ENCODE data around the gene GAS2L3.
"Not testable (repeated sequence)": the region's sequence is repeated elsewhere in the genome, so short reads cannot be mapped to it uniquely, and the experiment has no call there.

The GAS2L3 gene

DNA sequence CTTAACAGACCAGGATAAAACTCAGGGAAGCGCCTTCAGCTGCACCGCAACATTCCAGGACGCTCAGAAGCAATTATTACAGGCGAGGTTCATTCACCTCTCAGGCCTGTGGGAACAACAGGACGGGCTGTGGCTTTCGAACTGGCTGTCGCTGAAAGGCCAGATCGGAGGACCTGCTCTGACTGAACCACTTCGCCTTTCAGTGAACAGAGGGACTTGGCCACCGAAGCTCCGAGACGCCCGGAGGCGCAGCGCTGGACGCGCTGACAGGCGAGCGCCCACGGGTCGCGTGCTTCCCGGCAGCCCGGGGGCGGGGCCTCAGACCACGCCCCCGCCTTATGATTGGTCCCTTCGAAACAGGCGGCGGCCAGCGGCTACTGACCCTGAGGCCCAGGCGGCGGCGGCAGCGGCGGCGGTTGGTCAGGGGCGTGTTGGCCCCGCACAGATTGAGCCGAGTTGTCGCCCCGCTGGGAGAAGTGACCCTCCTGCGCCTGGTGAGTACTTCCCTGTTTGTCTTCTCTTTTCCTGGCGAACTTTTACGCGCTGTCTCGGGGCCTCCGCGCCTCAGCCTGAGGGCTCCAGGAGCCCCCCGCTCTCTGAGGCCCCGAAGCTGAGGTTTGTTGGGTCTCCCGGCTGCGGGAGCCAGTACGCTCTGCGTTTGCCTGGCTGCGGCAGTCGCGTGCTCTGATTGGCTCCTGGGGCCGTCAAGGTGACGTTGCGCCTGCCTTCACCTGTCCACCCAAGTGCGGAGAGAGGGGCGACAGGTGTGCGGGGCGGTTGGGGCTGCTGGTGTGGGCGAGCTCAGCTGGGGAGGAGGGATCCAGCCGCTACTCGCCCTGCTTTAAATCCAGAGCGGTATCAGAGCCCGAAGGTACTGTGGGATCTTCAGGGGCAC is at the start of gene GAS2L3:
TSS of gene GAS2L3 (plus strand) at position 393 of the 895 bp plus-strand sequence. CDS start 21,221 bp downstream, outside the sequence.
- DNase-seq (ENCODE audit: low spot score), result peak; percentile 93

DNA sequence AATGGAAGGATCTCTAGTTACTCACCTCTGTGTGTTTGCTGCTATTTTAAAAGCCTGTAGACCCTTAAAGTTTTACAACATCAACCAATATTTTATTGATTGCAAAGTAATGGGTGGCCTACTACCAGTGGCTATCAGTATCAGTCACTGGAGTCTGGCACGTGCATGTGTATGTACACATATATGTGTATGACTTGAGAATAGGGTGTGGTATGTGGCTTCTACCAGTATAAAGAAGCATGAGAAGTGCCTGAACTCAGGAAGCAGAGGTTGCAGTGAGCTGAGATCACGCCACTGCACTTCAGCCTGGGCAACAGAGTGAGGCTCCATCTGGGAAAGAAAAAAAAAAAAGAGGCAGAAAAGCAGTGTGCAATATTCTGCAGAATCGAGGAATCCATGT is 45.5 kb upstream of the GAS2L3 start:
- DNase-seq (ENCODE audit: low spot score), result no peak

DNA sequence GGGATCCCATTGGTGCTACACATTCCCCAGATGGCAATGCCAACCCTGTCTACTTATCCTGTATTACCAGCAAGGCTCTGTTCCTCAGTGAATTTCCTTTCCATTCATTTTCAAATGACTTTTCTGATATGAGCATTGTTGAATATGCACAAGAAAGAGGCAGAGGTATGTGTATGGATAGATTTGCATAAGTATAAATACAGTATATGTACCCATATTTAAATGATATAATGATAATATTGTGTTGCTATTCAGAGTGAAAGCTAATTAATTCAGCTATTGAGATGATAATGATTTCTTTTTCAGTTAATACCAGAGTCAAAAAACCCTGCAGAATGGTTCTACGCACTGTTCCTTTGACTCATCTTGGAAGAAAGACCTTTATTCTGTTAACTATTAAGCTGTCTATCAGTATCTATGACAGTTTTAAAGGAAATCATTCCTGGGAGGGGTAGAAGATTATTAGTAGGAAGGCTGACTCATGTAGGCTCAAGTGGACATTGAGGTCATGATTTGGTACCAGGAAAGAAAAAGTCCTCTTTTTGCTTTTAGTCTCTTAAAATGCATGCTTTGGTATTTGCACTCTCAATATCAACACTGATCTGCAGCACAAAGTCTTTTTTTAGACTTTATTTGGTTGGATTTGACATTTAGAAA is 44.9 kb upstream of the GAS2L3 start:
- DNase-seq (ENCODE audit: low spot score), result no peak

DNA sequence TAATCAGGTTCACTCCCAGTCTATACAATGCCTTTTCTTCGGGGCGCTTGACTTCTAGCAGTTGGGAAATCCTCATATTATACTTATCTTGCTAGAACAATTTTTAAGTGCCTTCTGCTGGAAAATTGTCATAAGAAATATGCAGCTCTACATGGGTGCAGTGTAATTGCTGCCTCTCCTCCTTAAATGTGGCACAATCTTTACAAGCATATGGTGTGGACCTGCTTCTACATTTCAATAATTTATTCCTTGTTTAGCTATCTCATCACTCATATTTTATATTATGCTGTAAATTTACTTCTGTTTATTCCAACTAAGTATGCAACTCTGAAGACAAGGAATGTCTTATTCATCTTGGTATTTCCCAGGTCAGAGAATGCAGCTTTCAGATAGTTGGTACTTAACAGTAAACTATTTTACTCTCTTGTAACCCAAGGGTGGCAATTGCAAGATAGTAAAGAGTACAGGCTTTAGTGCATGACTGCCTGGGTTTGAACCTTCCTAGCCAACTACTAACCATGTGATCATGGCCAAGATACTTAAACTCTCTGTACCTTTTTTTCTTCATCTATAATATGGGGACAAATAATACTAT is 43.6 kb upstream of the GAS2L3 start:
- no peak for DNase-seq (ENCODE audit: low spot score)

GRCh38 chr12:100533376-100533775 is 40.1 kb upstream of the GAS2L3 start:
- DNase-seq (ENCODE audit: low spot score), result no peak

GRCh38 chr12:100534625-100535227 is 38.8 kb upstream of the GAS2L3 start:
- no peak for DNase-seq (ENCODE audit: low spot score)

- DNase-seq (ENCODE audit: low spot score), result peak; percentile 51
Observed at GRCh38 chr12:100539202-100539601, 34.3 kb upstream of the GAS2L3 start.

- DNase-seq (ENCODE audit: low spot score), result no peak
Observed at GRCh38 chr12:100544165-100544564, 29.3 kb upstream of the GAS2L3 start.

DNA sequence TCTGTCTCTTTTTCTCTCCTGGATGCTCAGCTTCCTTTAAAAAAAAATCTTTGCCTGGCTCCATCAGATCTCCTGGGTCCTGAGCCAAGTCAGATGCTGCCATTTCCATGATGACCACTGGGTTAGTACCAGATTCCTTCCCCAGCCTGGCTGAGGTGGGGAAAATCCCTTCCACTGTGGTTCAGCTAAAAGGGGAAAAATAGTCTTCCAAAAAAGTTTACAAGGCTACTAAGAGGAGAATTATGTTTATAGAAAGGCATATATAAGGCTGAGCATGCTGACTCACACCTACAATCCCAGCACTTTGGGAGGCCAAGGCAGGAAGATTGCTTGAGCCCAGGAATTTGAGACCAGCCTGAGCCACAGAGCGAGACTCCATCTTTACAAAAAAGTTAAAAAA is 28.4 kb upstream of the GAS2L3 start:
- DNase-seq (ENCODE audit: low spot score), result no peak

- DNase-seq (ENCODE audit: low spot score), result no peak
Observed at GRCh38 chr12:100553936-100554335, 19.5 kb upstream of the GAS2L3 start.

DNA sequence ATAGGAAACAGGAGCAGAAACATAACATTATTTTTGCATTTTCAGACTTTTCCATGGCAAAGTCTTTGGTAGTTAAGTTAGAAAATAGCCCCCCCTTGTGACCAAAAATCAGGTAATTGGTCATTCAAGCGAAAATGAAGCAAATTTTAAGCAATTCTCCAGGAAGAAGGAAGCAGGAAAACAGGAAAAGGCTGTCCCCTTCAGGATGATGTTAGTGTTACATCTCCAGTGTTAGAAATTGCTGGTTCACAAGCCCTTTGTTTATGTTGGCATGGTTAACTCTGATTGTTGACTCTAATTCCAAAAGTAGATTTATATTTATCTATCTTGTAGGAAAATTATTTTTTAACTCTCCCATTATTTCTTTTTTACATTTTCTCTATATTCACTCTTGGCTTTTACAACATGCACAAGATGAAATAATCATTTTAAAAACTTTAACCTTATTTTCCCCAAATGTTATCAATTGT is 18.8 kb upstream of the GAS2L3 start:
- peak; percentile 63 for DNase-seq (ENCODE audit: low spot score)

DNA sequence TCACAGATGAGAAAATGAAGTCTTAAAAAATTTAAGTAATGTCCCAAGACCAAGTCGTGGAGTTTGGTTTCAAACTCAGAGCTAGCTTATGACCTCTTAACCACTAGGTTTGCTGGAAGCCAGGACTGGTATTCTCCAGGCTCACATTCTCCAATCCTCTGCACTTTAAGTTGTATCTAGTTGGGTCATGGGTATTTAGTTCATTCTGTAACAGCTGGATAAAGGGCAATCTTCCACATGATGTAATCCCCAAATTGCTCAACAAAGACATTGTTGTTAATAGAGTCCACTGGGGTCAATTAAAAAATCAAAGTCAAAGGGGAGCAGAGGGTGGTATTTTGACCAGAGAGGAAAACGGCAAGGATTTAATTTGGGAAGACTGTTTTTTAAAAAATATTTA is 17.8 kb upstream of the GAS2L3 start:
- DNase-seq (ENCODE audit: low spot score), result no peak

DNA sequence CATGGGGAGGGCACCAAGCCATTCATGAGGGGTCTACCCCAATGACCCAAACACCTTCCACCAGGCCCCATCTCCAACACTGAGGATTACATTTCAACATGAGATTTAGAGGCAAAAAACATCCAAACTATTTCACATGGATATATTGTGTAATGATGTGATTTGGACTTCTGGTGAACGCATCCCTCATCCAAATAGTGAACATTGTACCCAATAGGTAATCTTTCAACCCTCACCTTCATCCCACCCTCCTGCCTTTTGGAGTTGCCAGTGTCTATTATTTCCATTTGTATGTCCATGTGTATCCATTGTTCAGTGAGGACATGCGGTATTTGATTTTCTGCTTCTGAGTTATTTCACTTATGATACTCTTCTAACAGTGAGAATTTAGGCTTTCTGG is 16.1 kb upstream of the GAS2L3 start:
- no peak for DNase-seq (ENCODE audit: low spot score)

DNA sequence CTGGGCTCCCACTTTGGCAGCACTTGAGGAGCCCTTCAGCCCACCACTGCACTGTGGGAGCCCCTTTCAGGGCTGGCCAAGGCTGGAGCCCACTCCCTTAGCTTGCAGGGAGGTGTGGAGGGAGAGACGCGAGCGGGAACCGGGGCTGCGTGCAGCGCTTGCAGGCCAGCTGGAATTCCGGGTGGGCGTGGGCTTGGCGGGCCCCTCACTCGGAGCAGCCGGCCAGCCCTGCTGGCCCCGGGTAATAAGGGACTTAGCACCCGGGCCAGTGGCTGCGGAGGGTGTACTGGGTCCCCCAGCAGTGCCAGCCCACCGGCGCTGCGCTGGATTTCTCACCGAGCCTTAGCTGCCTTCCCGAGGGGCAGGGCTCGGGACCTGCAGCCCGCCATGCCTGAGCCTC is 14.2 kb upstream of the GAS2L3 start:
- not testable (repeated sequence) for DNase-seq (ENCODE audit: low spot score)

DNA sequence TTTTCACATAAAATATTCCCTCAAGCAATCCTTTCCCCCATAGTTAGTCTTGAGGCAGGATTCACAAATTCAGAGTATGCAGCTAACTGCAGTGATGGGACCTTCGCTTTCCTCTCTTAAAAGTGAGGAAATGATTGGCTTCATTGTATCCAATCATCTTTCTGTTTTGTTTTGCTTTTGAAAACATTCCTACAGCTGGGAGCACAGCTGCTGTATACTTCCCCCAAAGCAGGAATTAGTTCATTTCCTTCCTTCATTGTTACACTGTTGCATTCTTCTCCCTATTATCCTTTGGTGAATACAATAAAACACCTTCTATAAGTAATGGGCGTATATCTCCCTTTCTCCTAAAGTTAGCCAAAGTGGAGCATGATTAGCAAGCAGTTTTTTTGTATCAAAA is 9.4 kb upstream of the GAS2L3 start:
- no peak for DNase-seq (ENCODE audit: low spot score)

DNA sequence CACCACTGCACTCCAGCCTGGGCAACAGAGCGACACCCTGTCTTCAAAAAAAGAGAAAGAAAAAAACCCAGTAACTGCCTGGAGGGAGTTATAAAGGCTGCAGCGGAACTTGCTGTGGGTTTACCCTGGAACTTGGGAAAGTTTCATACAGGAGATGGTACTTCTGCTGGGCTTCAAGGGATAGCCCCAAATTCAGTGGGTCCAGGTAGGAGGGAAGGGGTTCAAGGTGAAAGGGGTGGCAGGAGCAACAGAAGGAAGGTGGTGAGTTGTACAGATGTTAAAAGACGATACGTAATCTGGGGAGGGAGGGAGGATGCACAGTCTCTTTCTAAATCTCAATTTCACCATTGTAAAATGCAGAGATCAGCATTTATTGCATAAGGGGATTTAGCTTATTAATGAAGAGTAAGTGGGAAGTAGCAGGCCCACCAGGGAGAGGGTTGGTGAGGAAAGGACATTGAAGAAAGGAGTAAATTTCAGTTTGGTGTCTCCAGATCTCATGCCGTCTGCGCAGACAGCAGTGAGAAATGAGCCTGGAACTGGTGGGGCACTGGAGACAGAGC is 8.5 kb upstream of the GAS2L3 start:
- no peak for DNase-seq (ENCODE audit: low spot score)

GRCh38 chr12:100565987-100566545 is 7.4 kb upstream of the GAS2L3 start:
- DNase-seq (ENCODE audit: low spot score), result no peak

DNA sequence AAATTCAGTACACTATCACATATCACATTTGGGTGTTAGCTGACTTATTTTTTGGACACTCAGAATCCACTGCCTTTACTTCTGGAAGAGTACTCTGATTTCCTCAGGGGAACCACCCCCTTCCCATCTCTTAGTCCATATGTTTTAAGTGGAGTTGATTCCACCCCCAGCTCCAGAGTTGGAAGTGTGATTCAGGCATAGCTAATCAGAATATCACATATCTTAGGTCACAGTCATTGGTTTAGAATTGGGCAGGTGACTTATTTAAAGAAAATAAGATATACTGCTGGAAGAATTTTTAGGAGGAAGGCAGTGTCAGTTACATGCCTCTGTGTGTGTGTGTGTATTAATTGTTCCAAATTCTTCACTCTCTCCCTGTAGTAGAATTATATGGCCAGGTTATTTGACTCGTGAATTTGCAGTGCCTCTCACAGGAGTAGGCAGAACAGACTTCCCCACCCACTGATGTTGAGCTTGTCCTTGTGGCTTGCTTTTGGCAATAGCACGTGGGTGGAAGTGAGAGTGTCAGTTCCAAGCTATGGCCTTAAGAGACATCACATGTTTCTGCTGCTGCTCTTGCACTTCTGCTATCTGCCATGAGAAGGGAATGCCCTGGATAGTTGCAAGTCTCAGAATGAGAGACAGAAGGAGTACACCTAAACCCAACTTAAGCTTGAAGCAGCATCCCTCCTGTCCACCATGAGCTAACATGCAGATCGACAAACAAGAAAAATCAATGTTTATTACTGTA is 6.4 kb upstream of the GAS2L3 start:
- DNase-seq (ENCODE audit: low spot score), result no peak

GRCh38 chr12:100567945-100568344 is 5.5 kb upstream of the GAS2L3 start:
- no peak for DNase-seq (ENCODE audit: low spot score)

- no peak for DNase-seq (ENCODE audit: low spot score)
Observed at GRCh38 chr12:100572184-100572583, 1.3 kb upstream of the GAS2L3 start.

Data from iPS-NIHi11 (cell line).